Tracheal epithelial cell (primary cell): ENCODE data around the gene NUCB2. TPM values are rescaled to one million over a fixed set of nuclear protein-coding genes. Genes with fewer than 3 reads are reported as not detected.

Experiments
- total RNA-seq: library from RNA; depleted of rRNA; stranded (reverse); fragments of >200 nt; gene quantifications from 2 replicates; pipeline ENCODE4 v1.2.1, GENCODE V29; 2014

NUCB2 gene
- 29.6 and 31.5 TPM in 2 replicates for total RNA-seq

DNA sequence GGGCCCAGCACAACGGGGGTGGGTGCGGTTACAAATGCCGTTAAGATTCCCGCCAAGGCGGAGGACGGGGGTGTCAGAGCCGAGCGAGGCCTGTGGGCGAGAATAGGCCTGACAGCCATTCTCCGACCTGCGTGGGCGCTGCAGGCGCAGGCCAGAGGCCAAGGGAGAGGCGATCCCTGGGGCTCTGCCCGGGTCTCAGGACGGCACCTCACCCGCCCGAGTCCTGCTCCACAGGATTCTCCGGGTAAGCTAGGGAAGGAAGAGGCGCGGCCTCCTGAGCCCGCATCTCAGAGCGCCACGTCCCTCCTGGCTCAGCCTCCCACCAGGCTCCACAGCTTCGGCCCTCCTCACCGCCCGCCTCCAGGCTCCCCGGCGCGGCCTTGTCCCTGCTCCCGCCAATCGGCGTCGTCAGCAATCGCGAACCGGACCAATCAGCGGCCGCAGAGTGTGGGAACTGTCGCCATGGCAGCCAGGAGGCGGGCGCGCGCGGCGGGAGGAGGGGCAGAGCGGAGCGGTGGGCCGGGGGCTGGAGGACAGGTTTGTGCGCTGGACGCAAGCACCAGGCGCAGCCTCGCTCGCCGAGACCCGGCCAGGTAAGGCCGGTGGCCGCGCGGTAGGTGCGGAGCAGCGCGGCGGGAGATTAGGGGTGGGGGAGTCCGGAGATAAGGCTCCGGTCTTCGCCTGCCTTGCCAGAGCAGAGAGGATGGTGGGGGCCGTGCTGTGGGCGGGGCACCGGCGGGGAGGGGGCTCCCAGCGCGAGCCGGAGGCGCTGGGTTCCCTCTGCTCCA, at the start of gene NUCB2:
Gene NUCB2 (plus strand): TSS at position 504 of the 788 bp plus-strand sequence. CDS start 18,585 bp downstream, outside the sequence.

DNA sequence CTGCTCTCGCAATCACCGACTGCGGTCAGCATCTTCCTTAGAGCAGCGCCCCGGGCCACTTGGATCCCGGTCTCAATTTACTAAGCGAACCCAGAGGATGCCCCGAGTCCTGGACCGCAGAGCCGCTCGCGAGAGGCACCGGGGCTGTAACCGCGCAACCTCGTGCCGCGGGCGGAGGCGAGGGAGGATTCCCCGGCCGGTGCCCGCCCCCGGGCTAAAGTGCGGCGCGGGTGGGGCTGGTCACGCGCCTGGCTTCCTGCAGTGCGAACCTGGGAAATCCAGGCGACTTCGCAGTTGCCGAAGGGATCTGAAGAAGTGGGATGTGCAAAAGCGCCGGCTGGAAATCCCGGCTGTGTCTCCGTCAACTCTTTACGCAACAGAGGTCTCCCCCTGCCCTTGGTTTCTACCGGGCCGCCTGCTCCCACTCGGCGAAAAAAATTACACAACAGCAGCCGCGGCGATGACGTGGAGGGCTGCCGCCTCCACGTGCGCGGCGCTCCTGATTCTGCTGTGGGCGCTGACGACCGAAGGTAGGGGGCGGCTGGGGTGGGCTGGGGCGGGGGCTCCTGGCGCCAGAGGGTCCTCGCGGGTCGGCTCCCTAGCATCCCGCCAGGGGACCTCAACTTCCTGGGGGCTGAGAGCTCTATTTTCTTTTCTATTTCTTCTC, 75.1 kb downstream of the NUCB2 start, which contains the start of gene NCR3LG1:
Gene NCR3LG1 (plus strand): TSS at position 291 of the 667 bp plus-strand sequence. CDS start 170 bp downstream, at position 461.

Other genes with a start within 250 kb of the NUCB2 start
- gene RPS13, start 199.1 kb upstream of the NUCB2 start, total RNA-seq: 1,470 and 2,357 TPM in 2 replicates
- gene PIK3C2A, start 68.8 kb upstream of the NUCB2 start, total RNA-seq: 48.6 and 63.6 TPM in 2 replicates
- gene NCR3LG1, start 75.1 kb downstream of the NUCB2 start, total RNA-seq: 2.6 and 2.9 TPM in 2 replicates
- 0.24 and 0.43 TPM in 2 replicates for gene KCNJ11, start 111.9 kb downstream of the NUCB2 start, total RNA-seq
- not detected in 2 replicates for gene ABCC8, start 200.1 kb downstream of the NUCB2 start, total RNA-seq